ENCODE results near the gene RING1. TPM values are rescaled to one million over a fixed set of nuclear protein-coding genes. Genes with fewer than 3 reads are reported as not detected.

RING1 gene
- total RNA-seq, 3 donors from 2014 or later (not counting 1 experiment from before 2014, with no cell fraction given): 34.5 to 40.3 (median 36.5) TPM

DNA sequence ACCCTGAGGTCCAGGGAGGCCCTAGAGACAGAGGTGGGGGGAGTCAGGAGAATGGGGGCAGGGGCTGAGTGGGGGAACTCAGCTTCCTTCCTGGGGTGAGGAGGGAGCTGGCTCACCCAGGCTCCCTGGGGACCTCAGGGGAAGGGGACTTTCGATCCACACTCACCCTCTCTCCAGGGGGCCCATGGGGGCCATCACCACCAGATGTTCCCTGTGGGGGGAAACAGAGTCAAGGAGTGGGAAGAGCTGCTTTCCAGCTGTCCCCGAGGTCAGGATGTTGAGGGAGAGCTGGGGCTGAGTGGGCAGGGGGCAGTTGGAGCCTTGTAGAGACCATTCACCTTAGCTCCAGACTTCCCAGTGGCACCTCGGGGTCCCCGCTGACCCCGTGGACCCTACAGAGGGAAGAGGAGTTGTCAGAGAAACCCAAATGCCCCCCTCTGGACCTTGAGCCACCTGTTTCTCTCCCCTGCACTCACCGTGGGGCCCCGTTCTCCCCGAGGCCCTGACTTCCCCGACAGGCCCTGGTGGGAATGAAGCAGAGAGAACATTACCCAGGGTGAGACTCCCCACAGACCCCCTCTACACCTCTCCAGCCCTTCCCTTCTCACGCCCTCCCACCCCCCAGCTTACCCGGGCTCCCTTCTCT is 34.6 kb upstream of the RING1 start:
- Mint-ChIP-seq H3K36me3 (no peaks in the 10 kb centered on the region), H3K27ac (no peak overlapping the region), H3K4me3 (no peak overlapping the region), H3K4me1 (no peaks in the 10 kb centered on the region), H3K9me3 (no peaks in the 10 kb centered on the region), H3K27me3 (ENCODE audit: low read depth in 2 of 2) (peaks cover 7 to 19% of the 10 kb centered on the region in 2 donors)
- H3K36me3 ChIP-seq (ENCODE audit: control insufficient read depth, insufficient read depth, low read length): no peaks in the 10 kb centered on the region
- DNase-seq (no peak), ATAC-seq (no peak)
- intact Hi-C loops (cut with micrococcal nuclease): no loop called here
- no peak overlapping the region for H3K27ac ChIP-seq (ENCODE audit: low read length)
- H3K27me3 ChIP-seq (ENCODE audit: control insufficient read depth, insufficient read depth, low read length): no peaks in the 10 kb centered on the region
- H3K4me1 ChIP-seq (ENCODE audit: control insufficient read depth, insufficient read depth, low read length): no peaks in the 10 kb centered on the region
- TF ChIP-seq, protein P1, sequence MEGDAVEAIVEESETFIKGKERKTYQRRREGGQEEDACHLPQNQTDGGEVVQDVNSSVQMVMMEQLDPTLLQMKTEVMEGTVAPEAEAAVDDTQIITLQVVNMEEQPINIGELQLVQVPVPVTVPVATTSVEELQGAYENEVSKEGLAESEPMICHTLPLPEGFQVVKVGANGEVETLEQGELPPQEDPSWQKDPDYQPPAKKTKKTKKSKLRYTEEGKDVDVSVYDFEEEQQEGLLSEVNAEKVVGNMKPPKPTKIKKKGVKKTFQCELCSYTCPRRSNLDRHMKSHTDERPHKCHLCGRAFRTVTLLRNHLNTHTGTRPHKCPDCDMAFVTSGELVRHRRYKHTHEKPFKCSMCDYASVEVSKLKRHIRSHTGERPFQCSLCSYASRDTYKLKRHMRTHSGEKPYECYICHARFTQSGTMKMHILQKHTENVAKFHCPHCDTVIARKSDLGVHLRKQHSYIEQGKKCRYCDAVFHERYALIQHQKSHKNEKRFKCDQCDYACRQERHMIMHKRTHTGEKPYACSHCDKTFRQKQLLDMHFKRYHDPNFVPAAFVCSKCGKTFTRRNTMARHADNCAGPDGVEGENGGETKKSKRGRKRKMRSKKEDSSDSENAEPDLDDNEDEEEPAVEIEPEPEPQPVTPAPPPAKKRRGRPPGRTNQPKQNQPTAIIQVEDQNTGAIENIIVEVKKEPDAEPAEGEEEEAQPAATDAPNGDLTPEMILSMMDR (IDR thresholded peaks at IDR 0.05): no peak
- no peaks in the 10 kb centered on the region for H3K9me3 ChIP-seq (ENCODE audit: control insufficient read depth, insufficient read depth, low read length)
- 51% methylated on average over 8 of the region's 11 CpGs for WGBS (ENCODE audit: insufficient coverage)
- no peak overlapping the region for H3K4me3 ChIP-seq (ENCODE audit: low read length)

GRCh38 chr6:33174784-33175183 is 33.5 kb upstream of the RING1 start:
- intact Hi-C loops (cut with micrococcal nuclease): no loop called here
- DNase-seq: no peak
- Histone ChIP-seq H3K27me3 (ENCODE audit: control insufficient read depth, insufficient read depth, low read length) (no peaks in the 10 kb centered on the region), H3K36me3 (ENCODE audit: control insufficient read depth, insufficient read depth, low read length) (no peaks in the 10 kb centered on the region), H3K27ac (ENCODE audit: low read length) (no peak overlapping the region), H3K9me3 (ENCODE audit: control insufficient read depth, insufficient read depth, low read length) (no peaks in the 10 kb centered on the region), H3K4me1 (ENCODE audit: control insufficient read depth, insufficient read depth, low read length) (no peaks in the 10 kb centered on the region), H3K4me3 (ENCODE audit: low read length) (no peak overlapping the region)
- Mint-ChIP-seq H3K4me1 (no peaks in the 10 kb centered on the region), H3K27me3 (ENCODE audit: low read depth in 2 of 2) (peaks cover 7 to 19% of the 10 kb centered on the region in 2 donors), H3K27ac (no peak overlapping the region), H3K9me3 (no peaks in the 10 kb centered on the region), H3K36me3 (no peaks in the 10 kb centered on the region), H3K4me3 (no peak overlapping the region)
- WGBS (ENCODE audit: insufficient coverage): 86% methylated on average over 4 of the region's 4 CpGs
- ATAC-seq: no peak
- TF ChIP-seq, protein P1 (IDR thresholded peaks at IDR 0.05): no peak

DNA sequence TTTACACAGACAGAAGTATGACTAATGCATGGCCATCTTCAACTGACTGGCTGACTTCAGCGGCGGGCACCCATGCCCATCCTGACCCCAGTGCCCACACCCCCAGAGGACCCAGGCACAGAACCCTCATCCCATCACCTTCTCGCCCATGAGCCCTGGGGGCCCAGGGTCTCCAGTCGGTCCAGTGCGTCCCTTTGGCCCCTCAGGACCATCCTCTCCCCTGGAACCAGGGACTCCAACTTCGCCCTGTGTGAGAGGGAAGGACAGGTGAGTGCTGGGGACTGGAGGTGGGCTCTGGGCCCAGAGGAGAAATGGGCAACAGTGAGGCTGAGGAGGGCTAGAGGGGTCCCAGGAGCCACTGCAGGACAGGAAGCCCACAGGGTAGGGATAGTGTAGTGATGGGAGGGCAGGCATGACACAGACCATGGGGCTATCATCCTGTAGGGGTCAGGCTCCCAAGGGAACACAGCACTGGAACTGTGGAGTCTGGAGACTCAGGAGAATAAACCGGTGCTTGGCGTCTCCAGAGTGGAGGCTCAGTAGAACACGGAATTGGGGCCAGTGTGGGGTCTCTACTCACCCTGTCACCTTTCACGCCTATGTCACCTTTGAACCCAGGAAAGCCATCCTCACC is 32.7 kb upstream of the RING1 start:
- intact Hi-C loops (cut with micrococcal nuclease): no loop called here
- Histone ChIP-seq H3K36me3 (ENCODE audit: control insufficient read depth, insufficient read depth, low read length) (no peaks in the 10 kb centered on the region), H3K4me3 (ENCODE audit: low read length) (no peak overlapping the region), H3K27ac (ENCODE audit: low read length) (no peak overlapping the region), H3K27me3 (ENCODE audit: control insufficient read depth, insufficient read depth, low read length) (no peaks in the 10 kb centered on the region), H3K9me3 (ENCODE audit: control insufficient read depth, insufficient read depth, low read length) (no peaks in the 10 kb centered on the region), H3K4me1 (ENCODE audit: control insufficient read depth, insufficient read depth, low read length) (no peaks in the 10 kb centered on the region)
- TF ChIP-seq, protein P1 (IDR thresholded peaks at IDR 0.05): no peak
- Mint-ChIP-seq H3K27ac (no peak overlapping the region), H3K4me1 (no peaks in the 10 kb centered on the region), H3K4me3 (no peak overlapping the region), H3K27me3 (ENCODE audit: low read depth in 2 of 2) (peaks cover 7 to 19% of the 10 kb centered on the region in 2 donors), H3K36me3 (no peaks in the 10 kb centered on the region), H3K9me3 (no peaks in the 10 kb centered on the region)
- ATAC-seq: no peak
- no peak for DNase-seq
- WGBS (ENCODE audit: insufficient coverage): 86% methylated on average over 10 of the region's 10 CpGs

Measured in natural killer cell (primary cell).